GM18907 (cell line): ENCODE data around the gene RMND5A.

Source experiments
- ATAC-seq: cut with Tn5 transposase; IDR thresholded peaks from one replicate; pipeline ENCODE4 v1.9.1; 2021; ENCODE audit warnings: mild to moderate bottlenecking, moderate library complexity; ENCODE audit not compliant: unreplicated experiment

RMND5A gene

DNA sequence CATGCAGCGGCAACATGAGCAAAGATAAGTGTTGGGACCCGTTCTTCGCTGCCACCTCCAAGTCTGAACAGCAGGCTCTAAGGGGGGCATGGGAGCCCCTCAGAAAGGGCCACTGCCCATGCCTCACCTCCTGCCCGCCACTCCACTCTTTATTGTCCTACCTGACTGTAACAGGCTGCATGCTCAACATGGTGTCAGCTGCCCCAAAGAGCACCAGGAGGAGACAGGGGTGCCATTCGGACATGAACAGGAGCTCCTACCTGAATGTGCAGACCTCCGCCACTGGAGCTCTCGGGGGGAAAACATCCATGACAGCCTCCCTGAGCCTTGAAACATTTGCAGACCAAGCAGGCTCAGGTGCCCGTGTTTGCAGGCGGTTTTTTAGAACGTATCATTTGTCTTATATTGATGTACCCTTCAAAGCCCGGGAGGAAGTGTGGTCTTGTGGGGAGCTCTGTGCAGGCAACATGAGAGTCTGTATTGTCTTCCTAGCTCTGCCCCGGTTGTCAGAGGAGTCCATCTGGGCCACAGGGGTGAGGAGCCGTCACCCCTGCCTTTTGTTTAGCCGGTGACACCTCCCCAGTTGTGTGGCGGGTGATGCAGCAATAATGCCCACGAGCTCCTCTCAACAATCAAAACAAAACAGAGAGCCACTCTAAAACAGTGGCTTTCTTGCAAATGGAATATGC, 105.7 kb downstream of the RMND5A start:
- no peak for ATAC-seq

DNA sequence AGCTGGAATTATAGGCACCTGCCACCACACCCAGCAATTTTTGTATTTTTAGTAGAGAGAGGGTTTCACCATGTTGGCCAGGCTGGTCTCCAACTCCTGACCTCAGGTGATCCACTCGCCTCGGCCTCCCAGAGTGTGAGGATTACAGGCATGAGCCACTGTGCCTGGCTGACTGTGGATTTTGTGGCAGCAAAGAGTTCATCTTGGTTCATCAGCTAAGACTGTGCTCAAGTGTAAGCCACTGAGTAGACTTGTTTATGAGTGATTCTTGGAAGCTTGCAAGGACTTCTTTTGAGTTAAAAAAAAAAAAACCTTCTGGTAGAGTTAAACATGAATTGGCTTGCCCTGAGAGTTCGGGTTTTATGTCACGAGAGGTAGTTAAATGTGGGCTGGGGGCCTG, 106.9 kb downstream of the RMND5A start:
- no peak for ATAC-seq
